HEK293 (cell line): Measurements from ENCODE around the gene COPG1.

Experiments
- CTCF ChIA-PET: fragments of 350-600 bp; formaldehyde crosslinking; extraction: SDS; loops from one replicate; lab custom pipeline; 2021; ENCODE audit warnings: antibody characterized with exemption; lab: Yijun Ruan, JAX
- POLR2A ChIA-PET: fragments of 300-600 bp; formaldehyde crosslinking; extraction: SDS; loops from one replicate; lab custom pipeline; 2020; ENCODE audit warnings: antibody characterized with exemption, inconsistent platforms; lab: Yijun Ruan, JAX
- H3K27ac ChIP-seq: fragments of 200-500 bp; sonication (Bioruptor generic); 2 replicates; pipeline ENCODE4 v1.5.1; 2014; ENCODE audit warnings: low read depth, low read length, control low read depth, inconsistent platforms; ENCODE audit errors: extremely low read depth
- H3K36me3 ChIP-seq, 2 experiments: fragments of 200-500 bp in 1 of 2; sonication (Bioruptor generic) in 1 of 2; 1 replicate in 1 of 2; 2 replicates in 1 of 2; pipeline ENCODE4 v1.5.1; 2014 to 2017; ENCODE audit warnings: inconsistent platforms in 2 of 2, low read length in 2 of 2; ENCODE audit not compliant: control insufficient read depth in 2 of 2, insufficient read depth in 1 of 2
- H3K4me1 ChIP-seq: fragments of 200-500 bp; sonication (Bioruptor generic); 2 replicates; pipeline ENCODE4 v1.5.1; 2014; ENCODE audit warnings: mild to moderate bottlenecking, low read length, inconsistent platforms; ENCODE audit not compliant: control insufficient read depth, insufficient read depth
- H3K4me3 ChIP-seq: 2 replicates; pipeline ENCODE4 v1.5.1; 2011; ENCODE audit warnings: low read depth, mild to moderate bottlenecking, control low read depth, low read length, moderate library complexity
- H3K9me3 ChIP-seq: fragments of 200-500 bp; sonication (Bioruptor generic); 2 replicates; pipeline ENCODE4 v1.5.1; 2014; ENCODE audit warnings: low read depth, low read length, inconsistent platforms; ENCODE audit not compliant: control insufficient read depth, insufficient read depth
- EGR2 ChIP-seq: fragments of 450-650 bp; formaldehyde crosslinking; IDR thresholded peaks from 2 replicates; pipeline ENCODE4 v1.5.1; 2016; ENCODE audit warnings: low read depth, missing biosample characterization, missing genetic modification characterization
- GLI4 ChIP-seq: fragments of 450-650 bp; formaldehyde crosslinking; IDR thresholded peaks from 2 replicates; pipeline ENCODE4 v1.5.1; 2016; ENCODE audit warnings: missing biosample characterization, missing genetic modification characterization
- GLIS1 ChIP-seq: fragments of 450-650 bp; formaldehyde crosslinking; IDR thresholded peaks from 2 replicates; pipeline ENCODE4 v1.5.1; 2016; ENCODE audit warnings: missing biosample characterization, missing genetic modification characterization
- GLIS2 ChIP-seq: fragments of 450-650 bp; formaldehyde crosslinking; IDR thresholded peaks from 2 replicates; pipeline ENCODE4 v1.5.1; 2016; ENCODE audit warnings: missing biosample characterization, missing genetic modification characterization
- KLF1 ChIP-seq: fragments of 450-650 bp; formaldehyde crosslinking; IDR thresholded peaks from 2 replicates; pipeline ENCODE4 v1.5.1; 2016; ENCODE audit warnings: missing biosample characterization, missing genetic modification characterization
- KLF8 ChIP-seq: fragments of 450-650 bp; formaldehyde crosslinking; IDR thresholded peaks from 2 replicates; pipeline ENCODE4 v1.5.1; 2016; ENCODE audit warnings: missing biosample characterization, missing genetic modification characterization
- MEIS1 ChIP-seq: sonication (generic); formaldehyde crosslinking; IDR thresholded peaks from 2 replicates; pipeline ENCODE4 v1.8.1; 2022; ENCODE audit warnings: missing genetic modification reagents, mild to moderate bottlenecking, borderline replicate concordance
- SP7 ChIP-seq: fragments of 450-650 bp; formaldehyde crosslinking; IDR thresholded peaks from 2 replicates; pipeline ENCODE4 v1.5.1; 2016; ENCODE audit warnings: missing biosample characterization, missing genetic modification characterization
- ZBTB17 ChIP-seq: fragments of 450-650 bp; formaldehyde crosslinking; IDR thresholded peaks from 2 replicates; pipeline ENCODE4 v1.5.1; 2016; ENCODE audit warnings: missing biosample characterization, missing genetic modification characterization
- ZBTB20 ChIP-seq: fragments of 450-650 bp; formaldehyde crosslinking; IDR thresholded peaks from 2 replicates; pipeline ENCODE4 v1.5.1; 2016; ENCODE audit warnings: missing biosample characterization, missing genetic modification characterization
- ZFHX2 ChIP-seq: fragments of 450-650 bp; formaldehyde crosslinking; conservative IDR thresholded peaks from 2 replicates; pipeline ENCODE4 v1.5.1; 2016; ENCODE audit warnings: missing biosample characterization, missing genetic modification characterization
- ZIC2 ChIP-seq: fragments of 450-650 bp; formaldehyde crosslinking; IDR thresholded peaks from 2 replicates; pipeline ENCODE4 v1.5.1; 2016; ENCODE audit warnings: missing biosample characterization, missing genetic modification characterization
- ZNF146 ChIP-seq: fragments of 450-650 bp; formaldehyde crosslinking; IDR thresholded peaks from 2 replicates; pipeline ENCODE4 v1.5.1; 2016; ENCODE audit warnings: missing biosample characterization, missing genetic modification characterization
- ZNF202 ChIP-seq: fragments of 450-650 bp; formaldehyde crosslinking; IDR thresholded peaks from 2 replicates; pipeline ENCODE4 v1.5.1; 2016; ENCODE audit warnings: missing biosample characterization, missing genetic modification characterization, borderline replicate concordance
- ZNF600 ChIP-seq: fragments of 450-650 bp; formaldehyde crosslinking; IDR thresholded peaks from 2 replicates; pipeline ENCODE4 v1.5.1; 2016; ENCODE audit warnings: missing biosample characterization, missing genetic modification characterization
- ZNF626 ChIP-seq: fragments of 450-650 bp; sonication (Bioruptor Pico); formaldehyde crosslinking; IDR thresholded peaks from 2 replicates; pipeline ENCODE4 v1.5.1; 2018; ENCODE audit warnings: missing biosample characterization, missing genetic modification characterization, inconsistent platforms
- ZNF660 ChIP-seq: fragments of 450-650 bp; IDR thresholded peaks from 2 replicates; pipeline ENCODE4 v1.5.1; 2018; ENCODE audit warnings: missing biosample characterization, mild to moderate bottlenecking, missing genetic modification characterization
- ZNF692 ChIP-seq: fragments of 450-650 bp; formaldehyde crosslinking; IDR thresholded peaks from 2 replicates; pipeline ENCODE4 v1.5.1; 2016; ENCODE audit warnings: missing biosample characterization, missing genetic modification characterization
- ZXDB ChIP-seq: fragments of 450-650 bp; formaldehyde crosslinking; IDR thresholded peaks from 2 replicates; pipeline ENCODE4 v1.5.1; 2016; ENCODE audit warnings: missing biosample characterization, missing genetic modification characterization
- TF ChIP-seq, protein P1 (sequence below): fragments of 450-650 bp; formaldehyde crosslinking; IDR thresholded peaks from 2 replicates; pipeline ENCODE4 v1.5.1; 2017; ENCODE audit warnings: missing biosample characterization, missing genetic modification characterization
- TF ChIP-seq, protein P2 (sequence below): fragments of 450-650 bp; formaldehyde crosslinking; IDR thresholded peaks from 2 replicates; pipeline ENCODE4 v1.5.1; 2017; ENCODE audit warnings: missing biosample characterization, missing genetic modification characterization
- TF ChIP-seq, protein P3 (sequence below): fragments of 450-650 bp; formaldehyde crosslinking; IDR thresholded peaks from 2 replicates; pipeline ENCODE4 v1.5.1; 2016; ENCODE audit warnings: missing biosample characterization, missing genetic modification characterization

Gene COPG1

DNA sequence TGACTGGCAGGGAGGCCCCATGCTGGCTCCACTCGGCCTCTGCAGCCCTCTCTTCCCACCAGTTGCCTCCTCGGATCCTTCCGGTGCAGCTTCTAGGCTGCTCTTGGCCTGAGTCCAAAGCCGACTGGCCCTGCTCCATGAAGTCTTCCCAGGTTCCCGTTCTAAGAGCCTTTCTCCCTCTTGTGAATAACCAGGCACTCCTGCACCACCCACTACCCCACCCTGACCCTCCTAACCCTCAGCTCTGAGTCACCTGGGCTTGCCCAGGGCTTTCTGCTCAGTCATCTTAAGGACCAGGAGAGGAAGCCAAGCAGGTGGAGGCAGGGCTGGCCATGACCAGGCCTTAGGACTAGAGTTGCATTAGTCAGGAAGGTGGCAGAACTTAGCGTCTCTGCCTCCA is 37.6 kb upstream of the COPG1 start (continued):
- TF ChIP-seq MEIS1 (no peak), ZXDB (tag by site-specific recombination) (0 out of 2 replicates have a peak, but pooled peaks have one; percentile 32), GLI4 (tag by site-specific recombination) (no peak), ZNF202 (tag by site-specific recombination) (no peak), ZBTB17 (peak; percentile 70), GLIS1 (tag by site-specific recombination) (peak; percentile 69), EGR2 (tag by site-specific recombination) (peak; percentile 35; the same call in 1 of the 2 replicates), GLIS2 (tag by site-specific recombination) (peak; percentile 61), ZNF692 (tag by site-specific recombination) (peak; percentile 32), ZBTB20 (0 out of 2 replicates have a peak, but pooled peaks have one; percentile 17), ZNF626 (no peak), ZNF600 (tag by site-specific recombination) (peak; percentile 54; the same call in 1 of the 2 replicates), ZFHX2 (peak; percentile 66), SP7 (tag by site-specific recombination) (0 out of 2 replicates have a peak, but pooled peaks have one; percentile 54), KLF1 (tag by site-specific recombination) (peak; percentile 93), KLF8 (tag by site-specific recombination) (peak; percentile 41; the same call in 1 of the 2 replicates), ZIC2 (tag by site-specific recombination) (peak; percentile 50)
- TF ChIP-seq, protein P1, sequence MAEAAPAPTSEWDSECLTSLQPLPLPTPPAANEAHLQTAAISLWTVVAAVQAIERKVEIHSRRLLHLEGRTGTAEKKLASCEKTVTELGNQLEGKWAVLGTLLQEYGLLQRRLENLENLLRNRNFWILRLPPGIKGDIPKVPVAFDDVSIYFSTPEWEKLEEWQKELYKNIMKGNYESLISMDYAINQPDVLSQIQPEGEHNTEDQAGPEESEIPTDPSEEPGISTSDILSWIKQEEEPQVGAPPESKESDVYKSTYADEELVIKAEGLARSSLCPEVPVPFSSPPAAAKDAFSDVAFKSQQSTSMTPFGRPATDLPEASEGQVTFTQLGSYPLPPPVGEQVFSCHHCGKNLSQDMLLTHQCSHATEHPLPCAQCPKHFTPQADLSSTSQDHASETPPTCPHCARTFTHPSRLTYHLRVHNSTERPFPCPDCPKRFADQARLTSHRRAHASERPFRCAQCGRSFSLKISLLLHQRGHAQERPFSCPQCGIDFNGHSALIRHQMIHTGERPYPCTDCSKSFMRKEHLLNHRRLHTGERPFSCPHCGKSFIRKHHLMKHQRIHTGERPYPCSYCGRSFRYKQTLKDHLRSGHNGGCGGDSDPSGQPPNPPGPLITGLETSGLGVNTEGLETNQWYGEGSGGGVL (tag by site-specific recombination): peak; percentile 88
- TF ChIP-seq, protein P2, sequence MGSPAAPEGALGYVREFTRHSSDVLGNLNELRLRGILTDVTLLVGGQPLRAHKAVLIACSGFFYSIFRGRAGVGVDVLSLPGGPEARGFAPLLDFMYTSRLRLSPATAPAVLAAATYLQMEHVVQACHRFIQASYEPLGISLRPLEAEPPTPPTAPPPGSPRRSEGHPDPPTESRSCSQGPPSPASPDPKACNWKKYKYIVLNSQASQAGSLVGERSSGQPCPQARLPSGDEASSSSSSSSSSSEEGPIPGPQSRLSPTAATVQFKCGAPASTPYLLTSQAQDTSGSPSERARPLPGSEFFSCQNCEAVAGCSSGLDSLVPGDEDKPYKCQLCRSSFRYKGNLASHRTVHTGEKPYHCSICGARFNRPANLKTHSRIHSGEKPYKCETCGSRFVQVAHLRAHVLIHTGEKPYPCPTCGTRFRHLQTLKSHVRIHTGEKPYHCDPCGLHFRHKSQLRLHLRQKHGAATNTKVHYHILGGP (tag by site-specific recombination): no peak
- TF ChIP-seq, protein P3, sequence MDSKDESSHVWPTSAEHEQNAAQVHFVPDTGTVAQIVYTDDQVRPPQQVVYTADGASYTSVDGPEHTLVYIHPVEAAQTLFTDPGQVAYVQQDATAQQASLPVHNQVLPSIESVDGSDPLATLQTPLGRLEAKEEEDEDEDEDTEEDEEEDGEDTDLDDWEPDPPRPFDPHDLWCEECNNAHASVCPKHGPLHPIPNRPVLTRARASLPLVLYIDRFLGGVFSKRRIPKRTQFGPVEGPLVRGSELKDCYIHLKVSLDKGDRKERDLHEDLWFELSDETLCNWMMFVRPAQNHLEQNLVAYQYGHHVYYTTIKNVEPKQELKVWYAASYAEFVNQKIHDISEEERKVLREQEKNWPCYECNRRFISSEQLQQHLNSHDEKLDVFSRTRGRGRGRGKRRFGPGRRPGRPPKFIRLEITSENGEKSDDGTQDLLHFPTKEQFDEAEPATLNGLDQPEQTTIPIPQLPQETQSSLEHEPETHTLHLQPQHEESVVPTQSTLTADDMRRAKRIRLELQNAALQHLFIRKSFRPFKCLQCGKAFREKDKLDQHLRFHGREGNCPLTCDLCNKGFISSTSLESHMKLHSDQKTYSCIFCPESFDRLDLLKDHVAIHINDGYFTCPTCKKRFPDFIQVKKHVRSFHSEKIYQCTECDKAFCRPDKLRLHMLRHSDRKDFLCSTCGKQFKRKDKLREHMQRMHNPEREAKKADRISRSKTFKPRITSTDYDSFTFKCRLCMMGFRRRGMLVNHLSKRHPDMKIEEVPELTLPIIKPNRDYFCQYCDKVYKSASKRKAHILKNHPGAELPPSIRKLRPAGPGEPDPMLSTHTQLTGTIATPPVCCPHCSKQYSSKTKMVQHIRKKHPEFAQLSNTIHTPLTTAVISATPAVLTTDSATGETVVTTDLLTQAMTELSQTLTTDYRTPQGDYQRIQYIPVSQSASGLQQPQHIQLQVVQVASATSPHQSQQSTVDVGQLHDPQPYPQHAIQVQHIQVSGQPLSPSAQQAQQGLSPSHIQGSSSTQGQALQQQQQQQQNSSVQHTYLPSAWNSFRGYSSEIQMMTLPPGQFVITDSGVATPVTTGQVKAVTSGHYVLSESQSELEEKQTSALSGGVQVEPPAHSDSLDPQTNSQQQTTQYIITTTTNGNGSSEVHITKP: peak; percentile 48

GRCh38 chr3:129213238-129213637 is 36.2 kb upstream of the COPG1 start:
- Histone ChIP-seq H3K4me1 (peaks cover 5% of the 10 kb centered on the region; the same call in 1 of the 2 replicates), H3K4me3 (no peak overlapping the region), H3K9me3 (no peaks in the 10 kb centered on the region), H3K36me3 (no peaks in the 10 kb centered on the region), H3K27ac (no peak overlapping the region)
- CTCF ChIA-PET: interaction anchor here (0.6 to 0.7 kb wide), 4 partner anchors 12 to 185 kb away, joined by 3 to 4 read pairs (median 3); no protein-coding TSS in a partner anchor
- POLR2A ChIA-PET: no interaction called here
- TF ChIP-seq ZNF660 (tag by site-specific recombination) (no peak), ZNF146 (tag by site-specific recombination) (peak; percentile 55; the same call in 1 of the 2 replicates)
